Brain microvascular endothelial cell (primary cell): ENCODE results near the gene PIK3AP1.

ENCODE experiments used
- DNase-seq: peaks from one replicate; pipeline ENCODE4 v3.0.0-alpha.2; 2020
- H3K27ac ChIP-seq: fragments of 250-450 bp; sonication (Bioruptor Pico); 2 replicates; pipeline ENCODE4 v1.5.1; 2020; ENCODE audit warnings: mild to moderate bottlenecking, moderate library complexity
- H3K27me3 ChIP-seq: fragments of 250-450 bp; sonication (Bioruptor Pico); replicated peaks from 2 replicates; pipeline ENCODE4 v1.5.1; 2020; ENCODE audit warnings: mild to moderate bottlenecking
- H3K36me3 ChIP-seq: fragments of 250-450 bp; sonication (Bioruptor Pico); replicated peaks from 2 replicates; pipeline ENCODE4 v1.5.1; 2020; ENCODE audit warnings: mild to moderate bottlenecking
- H3K4me3 ChIP-seq: 2 replicates; pipeline ENCODE4 v1.5.1; 2011; ENCODE audit warnings: low read depth, mild to moderate bottlenecking, control low read depth, low read length, moderate library complexity
- in situ Hi-C: cut with HindIII; loops from 2 replicates; pipeline ENCODE4 v1.10.0; 2017; ENCODE audit warnings: low sequenced_read_pairs, low pct_ligation_motif_present
- TF ChIP-seq, protein P1 (sequence below): IDR thresholded peaks from 2 replicates; pipeline ENCODE4 v1.5.1; 2011; ENCODE audit warnings: low read depth, mild to moderate bottlenecking, moderate library complexity, low read length, control low read depth, inconsistent platforms; ENCODE audit errors: missing control alignments

PIK3AP1 gene

DNA sequence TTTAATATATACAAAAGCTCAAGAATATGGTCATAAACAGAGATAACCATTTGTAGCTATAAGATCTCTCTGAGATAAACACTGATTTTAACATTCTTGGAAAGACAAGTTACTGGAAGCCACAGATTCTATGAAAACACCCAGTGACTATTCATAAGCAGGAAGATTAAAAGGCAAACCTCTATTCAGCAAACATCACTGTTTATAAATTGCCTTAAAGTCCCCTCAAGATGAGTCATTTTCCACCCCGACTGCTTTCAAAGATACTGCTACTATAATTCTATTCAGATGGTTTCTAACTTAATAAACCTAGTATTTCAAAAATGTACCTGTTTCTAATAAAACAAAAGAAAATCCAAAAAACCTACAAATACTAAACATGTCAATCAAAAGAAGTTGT, 154.5 kb downstream of the PIK3AP1 start:
- TF ChIP-seq, protein P1, sequence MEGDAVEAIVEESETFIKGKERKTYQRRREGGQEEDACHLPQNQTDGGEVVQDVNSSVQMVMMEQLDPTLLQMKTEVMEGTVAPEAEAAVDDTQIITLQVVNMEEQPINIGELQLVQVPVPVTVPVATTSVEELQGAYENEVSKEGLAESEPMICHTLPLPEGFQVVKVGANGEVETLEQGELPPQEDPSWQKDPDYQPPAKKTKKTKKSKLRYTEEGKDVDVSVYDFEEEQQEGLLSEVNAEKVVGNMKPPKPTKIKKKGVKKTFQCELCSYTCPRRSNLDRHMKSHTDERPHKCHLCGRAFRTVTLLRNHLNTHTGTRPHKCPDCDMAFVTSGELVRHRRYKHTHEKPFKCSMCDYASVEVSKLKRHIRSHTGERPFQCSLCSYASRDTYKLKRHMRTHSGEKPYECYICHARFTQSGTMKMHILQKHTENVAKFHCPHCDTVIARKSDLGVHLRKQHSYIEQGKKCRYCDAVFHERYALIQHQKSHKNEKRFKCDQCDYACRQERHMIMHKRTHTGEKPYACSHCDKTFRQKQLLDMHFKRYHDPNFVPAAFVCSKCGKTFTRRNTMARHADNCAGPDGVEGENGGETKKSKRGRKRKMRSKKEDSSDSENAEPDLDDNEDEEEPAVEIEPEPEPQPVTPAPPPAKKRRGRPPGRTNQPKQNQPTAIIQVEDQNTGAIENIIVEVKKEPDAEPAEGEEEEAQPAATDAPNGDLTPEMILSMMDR: no peak
- no peaks in the 10 kb centered on the region for H3K27me3 ChIP-seq
- DNase-seq: peak; percentile 22
- peaks cover 4% of the 10 kb centered on the region for H3K36me3 ChIP-seq
- H3K4me3 ChIP-seq: no peak overlapping the region
- H3K27ac ChIP-seq: no peak overlapping the region
- in situ Hi-C loops: no loop called here

DNA sequence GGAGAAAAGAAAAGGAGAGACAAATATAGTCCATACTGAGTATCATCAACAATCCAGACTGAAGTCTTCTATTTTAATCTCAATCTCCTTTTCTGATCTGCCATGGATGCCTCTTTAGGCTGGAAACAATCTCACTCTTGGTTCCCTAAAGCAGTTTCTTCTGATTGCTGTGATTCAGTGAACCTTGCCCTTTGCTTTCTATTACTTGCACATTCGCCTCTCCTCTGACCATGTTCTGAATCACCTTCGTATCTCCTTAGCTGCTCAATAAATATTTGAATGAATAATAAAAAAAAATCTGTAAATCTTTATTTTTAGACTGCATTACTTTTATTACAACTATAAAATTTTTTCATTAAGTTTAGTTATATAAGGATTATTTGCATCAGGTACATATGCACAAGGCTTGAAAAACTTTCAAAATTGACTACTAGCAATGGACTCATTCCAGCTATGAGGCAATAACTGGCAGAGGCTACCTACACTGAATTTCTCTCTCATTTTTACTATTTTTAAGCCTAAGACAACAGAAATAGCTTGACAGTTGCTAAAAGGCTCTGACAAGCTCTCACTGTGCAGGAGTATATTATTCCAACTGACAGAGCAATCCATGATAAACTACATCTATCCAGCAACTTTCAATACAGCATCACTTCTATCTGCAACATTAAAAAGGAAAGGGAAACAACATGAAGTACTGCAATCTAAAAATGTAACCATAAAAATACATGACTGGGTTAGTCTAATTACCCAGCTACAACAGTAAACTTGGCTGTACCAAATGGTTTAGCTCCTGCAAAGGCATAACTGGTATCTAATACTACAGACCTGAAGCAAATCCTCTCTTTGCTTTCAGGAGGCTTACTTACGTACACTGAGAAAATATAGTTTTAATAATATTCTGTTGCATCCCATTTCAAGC, 159.1 kb downstream of the PIK3AP1 start:
- Histone ChIP-seq H3K27me3 (no peaks in the 10 kb centered on the region), H3K4me3 (no peak overlapping the region), H3K27ac (no peak overlapping the region), H3K36me3 (peaks cover 28% of the 10 kb centered on the region)
- in situ Hi-C loops: no loop called here
- TF ChIP-seq, protein P1: no peak
- no peak for DNase-seq

GRCh38 chr10:96560489-96560888, 159.8 kb downstream of the PIK3AP1 start:
- no peaks in the 10 kb centered on the region for H3K27me3 ChIP-seq
- in situ Hi-C loops: no loop called here
- TF ChIP-seq, protein P1: no peak
- no peak for DNase-seq
- H3K4me3 ChIP-seq: no peak overlapping the region
- H3K36me3 ChIP-seq: peaks cover 28% of the 10 kb centered on the region
- no peak overlapping the region for H3K27ac ChIP-seq

GRCh38 chr10:96556003-96556402, 164.3 kb downstream of the PIK3AP1 start:
- no peak for DNase-seq
- Histone ChIP-seq H3K4me3 (no peak overlapping the region), H3K27me3 (no peaks in the 10 kb centered on the region), H3K27ac (no peak overlapping the region), H3K36me3 (peaks cover 32% of the 10 kb centered on the region)
- in situ Hi-C loops: no loop called here
- TF ChIP-seq, protein P1: peak; percentile 56

DNA sequence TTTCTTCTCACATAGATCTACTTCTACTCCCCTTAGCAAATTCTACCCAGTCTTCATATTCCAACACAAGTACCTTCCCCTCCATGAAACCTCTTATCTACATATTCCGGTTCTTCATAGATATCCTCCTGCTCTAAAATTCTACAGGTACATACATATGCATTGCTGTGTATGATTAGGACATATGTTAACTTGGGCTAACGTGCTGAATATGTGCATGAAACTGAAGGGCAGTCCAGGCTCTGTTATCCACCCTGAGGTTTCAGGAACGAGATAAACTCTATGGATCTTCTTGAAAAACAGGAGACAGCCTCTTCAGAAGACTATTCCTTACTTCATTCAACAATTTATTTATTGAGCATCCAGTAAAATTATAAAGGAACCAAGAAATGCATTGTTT, 165.0 kb downstream of the PIK3AP1 start:
- TF ChIP-seq, protein P1: no peak
- H3K27me3 ChIP-seq: no peaks in the 10 kb centered on the region
- in situ Hi-C loops: no loop called here
- H3K27ac ChIP-seq: no peak overlapping the region
- DNase-seq: no peak
- H3K36me3 ChIP-seq: peaks cover 34% of the 10 kb centered on the region
- no peak overlapping the region for H3K4me3 ChIP-seq
